H1 (cell line): Measurements from ENCODE around the gene ABL1. TPM values are rescaled to one million over a fixed set of nuclear protein-coding genes. Genes with fewer than 3 reads are reported as not detected.

ENCODE experiments used
- EP300 ChIP-seq, 2 experiments: IDR thresholded peaks; 1 replicate in 1 of 2; 2 replicates in 1 of 2; pipeline ENCODE4 v1.6.1; 2011 to 2012; ENCODE audit warnings: low read depth in 2 of 2, low read length in 2 of 2, mild to moderate bottlenecking in 2 of 2, borderline replicate concordance in 1 of 2, inconsistent platforms in 1 of 2, moderate library complexity in 1 of 2
- POLR2AphosphoS5 ChIP-seq: IDR thresholded peaks from 2 replicates; pipeline ENCODE4 v1.6.1; 2011; ENCODE audit warnings: low read depth, low read length
- RAD21 ChIP-seq, 2 experiments: IDR thresholded peaks in 1 of 2; conservative IDR thresholded peaks in 1 of 2; 2 replicates each; pipeline ENCODE4 v1.6.1; 2011; ENCODE audit warnings: low read depth in 2 of 2, low read length in 2 of 2, improper control_type of control experiment in 1 of 2, inconsistent platforms in 1 of 2, mild to moderate bottlenecking in 1 of 2, moderate library complexity in 1 of 2
- RBBP5 ChIP-seq: IDR thresholded peaks from 2 replicates; pipeline ENCODE4 v1.7.1; 2012; ENCODE audit warnings: low read depth, mild to moderate bottlenecking, inconsistent platforms, low read length, moderate library complexity, borderline replicate concordance
- RNF2 ChIP-seq: fragments of 200-900, 300-1000 bp; sonication (generic); IDR thresholded peaks from 2 replicates; pipeline ENCODE4 v1.7.1; 2016; ENCODE audit warnings: borderline replicate concordance, low read depth, mild to moderate bottlenecking, antibody characterized with exemption, low read length; ENCODE audit not compliant: poor library complexity, severe bottlenecking; ENCODE audit errors: missing control alignments
- polyA plus RNA-seq, 7 experiments: library from polyadenylated mRNA; depleted of rRNA in 3 of 7; stranded (reverse) in 5 of 7; unstranded in 2 of 7; fragments of >200 nt in 5 of 7; fragments of 200-250 nt in 2 of 7; gene quantifications; 1 replicate in 5 of 7; 2 replicates in 1 of 7; 4 replicates in 1 of 7; pipeline versions ENCODE4 v1.2.1 to v1.2.3, GENCODE V29; 2011 to 2013; ENCODE audit warnings: missing spikeins in 2 of 7, mixed read lengths in 2 of 7
- total RNA-seq: library from RNA; stranded (reverse); fragmentation: NEBNext Ultra II Directional; extraction: Animal tissue kit (Norgen Biotek cat#: 25700); gene quantifications from 2 replicates; pipeline ENCODE4 v1.2.1, GENCODE V29; 2021
- TF ChIP-seq, protein P1 (sequence below): IDR thresholded peaks from 2 replicates; pipeline ENCODE4 v1.6.1; 2012; ENCODE audit warnings: inconsistent platforms
- TF ChIP-seq, protein P2 (sequence below): IDR thresholded peaks from 2 replicates; pipeline ENCODE4 v1.6.1; 2012; ENCODE audit warnings: low read length, inconsistent platforms

Gene ABL1
- total and polyA plus RNA-seq, 2 of the 8 experiments (the other 6 are each of a cell fraction or from before 2014, with no cell fraction given): 35.3 to 104 TPM

DNA sequence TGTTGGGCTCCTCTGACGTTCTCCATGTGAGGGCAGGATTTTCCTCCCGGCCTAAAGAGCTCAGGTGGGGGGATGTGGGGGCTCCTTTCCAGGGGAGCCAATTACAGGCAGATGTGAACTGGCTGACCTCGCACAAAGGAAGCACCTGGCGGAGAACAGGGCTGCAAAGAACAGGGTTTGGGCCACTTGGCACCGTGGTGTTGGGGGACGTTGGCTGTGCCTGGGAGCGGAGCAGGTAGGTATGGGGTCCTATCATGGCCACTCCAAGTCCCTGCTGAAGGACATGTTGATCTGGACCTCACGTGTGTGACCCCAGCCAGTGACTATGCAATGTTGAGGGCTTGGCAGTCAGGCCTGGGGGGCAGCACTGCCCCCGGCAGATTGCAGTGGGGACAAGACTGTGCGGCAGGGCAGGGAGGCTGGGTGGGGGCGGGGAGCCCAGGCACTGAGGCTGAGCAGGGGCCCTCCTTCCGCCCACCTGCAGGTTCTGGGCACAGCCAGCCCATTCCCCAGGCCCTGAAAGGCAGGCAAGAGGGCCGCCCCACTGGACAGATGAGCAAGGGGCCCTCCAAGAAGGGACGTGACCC is 84.6 kb downstream of the ABL1 start (continued):
- TF ChIP-seq, protein P1, sequence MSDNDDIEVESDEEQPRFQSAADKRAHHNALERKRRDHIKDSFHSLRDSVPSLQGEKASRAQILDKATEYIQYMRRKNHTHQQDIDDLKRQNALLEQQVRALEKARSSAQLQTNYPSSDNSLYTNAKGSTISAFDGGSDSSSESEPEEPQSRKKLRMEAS: no peak
- TF ChIP-seq RAD21 (IDR thresholded peaks at IDR 0.05 in 1 of 2, conservative IDR thresholded peaks at IDR 0.05 in 1 of 2; ENCODE audit: low read depth in 2 of 2, low read length in 2 of 2): no peak
- TF ChIP-seq POLR2AphosphoS5: no peak
- TF ChIP-seq RNF2: no peak
- no peak for TF ChIP-seq RBBP5
- TF ChIP-seq, protein P2, sequence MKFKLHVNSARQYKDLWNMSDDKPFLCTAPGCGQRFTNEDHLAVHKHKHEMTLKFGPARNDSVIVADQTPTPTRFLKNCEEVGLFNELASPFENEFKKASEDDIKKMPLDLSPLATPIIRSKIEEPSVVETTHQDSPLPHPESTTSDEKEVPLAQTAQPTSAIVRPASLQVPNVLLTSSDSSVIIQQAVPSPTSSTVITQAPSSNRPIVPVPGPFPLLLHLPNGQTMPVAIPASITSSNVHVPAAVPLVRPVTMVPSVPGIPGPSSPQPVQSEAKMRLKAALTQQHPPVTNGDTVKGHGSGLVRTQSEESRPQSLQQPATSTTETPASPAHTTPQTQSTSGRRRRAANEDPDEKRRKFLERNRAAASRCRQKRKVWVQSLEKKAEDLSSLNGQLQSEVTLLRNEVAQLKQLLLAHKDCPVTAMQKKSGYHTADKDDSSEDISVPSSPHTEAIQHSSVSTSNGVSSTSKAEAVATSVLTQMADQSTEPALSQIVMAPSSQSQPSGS: no peak
- no peak for TF ChIP-seq EP300 (IDR thresholded peaks at IDR 0.05; ENCODE audit: borderline replicate concordance in 1 of 2, low read depth in 2 of 2, low read length in 2 of 2)
